HEK293T (cell line): ENCODE measurements around the gene KDM1B.
A peak's percentile ranks its signal among the peaks of the same experiment; 100 is the strongest.

Experiments
- CTCF ChIA-PET: fragments of 350-600 bp; formaldehyde crosslinking; extraction: SDS; loops from one replicate; lab custom pipeline; 2021; ENCODE audit warnings: antibody characterized with exemption, inconsistent platforms; lab: Yijun Ruan, JAX
- POLR2A ChIA-PET: fragments of 350-600 bp; formaldehyde crosslinking; extraction: SDS; loops from one replicate; lab custom pipeline; 2020; ENCODE audit warnings: antibody characterized with exemption, inconsistent platforms; lab: Yijun Ruan, JAX
- DNase-seq: peaks from one replicate; pipeline ENCODE4 v3.0.0; 2012; ENCODE audit warnings: mixed read lengths; ENCODE audit errors: extremely low spot score
- ARNT ChIP-seq: fragments of 450-650 bp; IDR thresholded peaks from 2 replicates; pipeline ENCODE4 v1.6.1; 2017; ENCODE audit warnings: mild to moderate bottlenecking
- BHLHE40 ChIP-seq: fragments of 450-650 bp; IDR thresholded peaks from 2 replicates; pipeline ENCODE4 v1.6.1; 2016; ENCODE audit warnings: mild to moderate bottlenecking, moderate library complexity, borderline replicate concordance
- CTBP1 ChIP-seq: fragments of 450-650 bp; IDR thresholded peaks from 2 replicates; pipeline ENCODE4 v1.6.1; 2016; ENCODE audit warnings: borderline replicate concordance
- ELF4 ChIP-seq: fragments of 450-650 bp; IDR thresholded peaks from 2 replicates; pipeline ENCODE4 v1.6.1; 2017; ENCODE audit warnings: antibody characterized with exemption
- FOXA1 ChIP-seq: fragments of 450-650 bp; IDR thresholded peaks from 2 replicates; pipeline ENCODE4 v1.6.1; 2016; ENCODE audit warnings: mild to moderate bottlenecking
- FOXK2 ChIP-seq: fragments of 450-650 bp; IDR thresholded peaks from 2 replicates; pipeline ENCODE4 v1.6.1; 2016; ENCODE audit warnings: mild to moderate bottlenecking
- FOXM1 ChIP-seq: fragments of 450-650 bp; IDR thresholded peaks from 2 replicates; pipeline ENCODE4 v1.6.1; 2017; ENCODE audit warnings: mild to moderate bottlenecking, borderline replicate concordance
- HDGF ChIP-seq: fragments of 450-650 bp; IDR thresholded peaks from 2 replicates; pipeline ENCODE4 v1.6.1; 2017; ENCODE audit warnings: antibody characterized with exemption, borderline replicate concordance
- L3MBTL2 ChIP-seq: fragments of 450-650 bp; conservative IDR thresholded peaks from 2 replicates; pipeline ENCODE4 v1.6.1; 2016; ENCODE audit warnings: mild to moderate bottlenecking
- LEF1 ChIP-seq: fragments of 450-650 bp; IDR thresholded peaks from 2 replicates; pipeline ENCODE4 v1.6.1; 2017; ENCODE audit warnings: mild to moderate bottlenecking, borderline replicate concordance
- NFRKB ChIP-seq: fragments of 450-650 bp; IDR thresholded peaks from 2 replicates; pipeline ENCODE4 v1.6.1; 2016; ENCODE audit warnings: mild to moderate bottlenecking, moderate library complexity
- PKNOX1 ChIP-seq: fragments of 450-650 bp; IDR thresholded peaks from 2 replicates; pipeline ENCODE4 v1.6.1; 2016
- SP1 ChIP-seq: fragments of 450-650 bp; IDR thresholded peaks from 2 replicates; pipeline ENCODE4 v1.6.1; 2017
- SUZ12 ChIP-seq: fragments of 450-650 bp; IDR thresholded peaks from 2 replicates; pipeline ENCODE4 v1.6.1; 2016; ENCODE audit warnings: mild to moderate bottlenecking
- TARDBP ChIP-seq: fragments of 450-650 bp; IDR thresholded peaks from 2 replicates; pipeline ENCODE4 v1.6.1; 2016
- ZNF384 ChIP-seq: fragments of 450-650 bp; IDR thresholded peaks from 2 replicates; pipeline ENCODE4 v1.6.1; 2016

Gene KDM1B

DNA sequence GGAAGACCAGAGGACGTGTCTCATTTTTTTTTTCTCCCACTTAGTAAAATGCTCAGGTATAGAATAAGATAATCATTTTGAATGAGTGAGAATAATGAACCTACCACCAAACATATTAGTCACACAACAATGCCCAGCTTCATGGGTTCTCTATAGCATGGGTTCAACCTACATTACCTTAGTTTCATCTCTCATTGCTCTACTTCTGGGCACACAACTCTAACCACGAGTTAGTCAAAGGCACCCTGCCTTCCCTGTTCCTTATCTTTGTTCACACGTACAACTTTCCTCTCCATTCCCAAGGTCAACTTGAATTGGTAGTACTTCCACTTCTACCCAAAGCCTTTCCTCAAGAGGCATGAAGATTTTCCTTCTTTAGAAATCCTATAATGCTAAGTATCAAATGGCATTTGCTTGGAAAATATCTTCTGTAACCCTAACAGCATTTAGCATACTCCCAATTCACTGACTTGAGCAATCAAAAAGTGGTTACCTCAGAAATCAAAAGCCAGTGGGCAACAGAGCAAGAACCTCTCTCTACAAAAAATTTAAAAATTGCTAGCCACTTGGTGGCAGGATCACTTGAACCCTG is 88.2 kb downstream of the KDM1B start:
- TF ChIP-seq L3MBTL2 (0 out of 2 replicates have a peak, but pooled peaks have one; percentile 11), TARDBP (no peak), FOXA1 (no peak), BHLHE40 (no peak)
- POLR2A ChIA-PET, result no interaction called here
- no peak for DNase-seq
- CTCF ChIA-PET, result no interaction called here

- CTCF ChIA-PET, result no interaction called here
- TF ChIP-seq FOXM1 (no peak), HDGF (no peak), ARNT (no peak), FOXA1 (no peak), CTBP1 (no peak), TARDBP (no peak), PKNOX1 (no peak), FOXK2 (no peak), SP1 (no peak), ELF4 (no peak), ZNF384 (no peak), NFRKB (no peak), LEF1 (no peak), SUZ12 (no peak), BHLHE40 (no peak), L3MBTL2 (no peak)
- no peak for DNase-seq
- POLR2A ChIA-PET, result no interaction called here
Measured at GRCh38 chr6:18244251-18244650, 89.0 kb downstream of the KDM1B start.

GRCh38 chr6:18245079-18245478 is 89.9 kb downstream of the KDM1B start:
- no peak for TF ChIP-seq FOXM1
- TF ChIP-seq FOXK2, result no peak
- no peak for TF ChIP-seq HDGF
- TF ChIP-seq BHLHE40, result no peak
- no peak for TF ChIP-seq ELF4
- TF ChIP-seq PKNOX1, result no peak
- no peak for TF ChIP-seq SP1
- no peak for TF ChIP-seq L3MBTL2
- TF ChIP-seq ZNF384, result no peak
- TF ChIP-seq CTBP1, result no peak
- no peak for TF ChIP-seq ARNT
- no peak for TF ChIP-seq FOXA1
- no peak for TF ChIP-seq SUZ12
- ChIA-PET CTCF (no interaction called here), POLR2A (no interaction called here)
- DNase-seq, result no peak

GRCh38 chr6:18245642-18246041 is 90.4 kb downstream of the KDM1B start:
- CTCF ChIA-PET, result no interaction called here
- TF ChIP-seq SUZ12 (no peak), ELF4 (no peak), FOXM1 (no peak), ZNF384 (no peak), ARNT (no peak), FOXA1 (no peak), LEF1 (no peak), L3MBTL2 (no peak), TARDBP (no peak), CTBP1 (no peak), PKNOX1 (no peak), NFRKB (no peak)
- POLR2A ChIA-PET, result no interaction called here
- no peak for DNase-seq

GRCh38 chr6:18246205-18246604 is 91.0 kb downstream of the KDM1B start:
- POLR2A ChIA-PET, result no interaction called here
- no peak for TF ChIP-seq CTBP1
- TF ChIP-seq SUZ12, result no peak
- TF ChIP-seq HDGF, result no peak
- no peak for TF ChIP-seq ELF4
- no peak for TF ChIP-seq L3MBTL2
- no peak for TF ChIP-seq FOXM1

GRCh38 chr6:18247002-18247401 is 91.8 kb downstream of the KDM1B start:
- DNase-seq, result no peak
- TF ChIP-seq ARNT (no peak), FOXA1 (no peak), ZNF384 (no peak)
- CTCF ChIA-PET, result no interaction called here
- POLR2A ChIA-PET, result interaction anchor here (0.7 kb wide), 1 partner anchor 288 kb away, joined by 3 read pairs; no protein-coding TSS in a partner anchor

More at GRCh38 chr6:18246205-18246604, 91.0 kb downstream of the KDM1B start:
- CTCF ChIA-PET, result no interaction called here
- no peak for DNase-seq

DNA sequence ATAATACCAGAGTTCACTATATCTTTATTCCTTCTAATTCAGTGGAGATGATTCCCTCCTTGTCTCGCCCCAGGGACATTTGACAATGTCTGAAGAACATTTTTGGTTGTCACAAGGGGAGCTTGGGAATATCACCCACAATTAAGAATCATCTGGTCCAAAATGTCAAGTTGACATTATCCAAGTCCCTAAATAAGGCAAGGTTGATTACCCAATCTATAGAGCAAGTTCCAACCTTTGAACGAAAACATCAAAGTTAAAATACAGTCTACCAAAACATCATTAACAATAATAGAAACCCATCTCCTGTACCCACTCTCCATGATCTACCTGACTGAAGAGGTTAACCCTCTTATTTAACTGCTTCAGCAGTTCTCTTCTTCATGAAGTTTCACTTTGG is 93.5 kb downstream of the KDM1B start:
- CTCF ChIA-PET, result no interaction called here
- DNase-seq, result no peak
- no peak for TF ChIP-seq LEF1
- no peak for TF ChIP-seq L3MBTL2
- no peak for TF ChIP-seq HDGF
- no peak for TF ChIP-seq TARDBP
- TF ChIP-seq CTBP1, result no peak
- TF ChIP-seq ARNT, result no peak
- no peak for TF ChIP-seq ELF4
- POLR2A ChIA-PET, result no interaction called here
